ENCODE results near the gene ZIC1.

The ZIC1 gene

DNA sequence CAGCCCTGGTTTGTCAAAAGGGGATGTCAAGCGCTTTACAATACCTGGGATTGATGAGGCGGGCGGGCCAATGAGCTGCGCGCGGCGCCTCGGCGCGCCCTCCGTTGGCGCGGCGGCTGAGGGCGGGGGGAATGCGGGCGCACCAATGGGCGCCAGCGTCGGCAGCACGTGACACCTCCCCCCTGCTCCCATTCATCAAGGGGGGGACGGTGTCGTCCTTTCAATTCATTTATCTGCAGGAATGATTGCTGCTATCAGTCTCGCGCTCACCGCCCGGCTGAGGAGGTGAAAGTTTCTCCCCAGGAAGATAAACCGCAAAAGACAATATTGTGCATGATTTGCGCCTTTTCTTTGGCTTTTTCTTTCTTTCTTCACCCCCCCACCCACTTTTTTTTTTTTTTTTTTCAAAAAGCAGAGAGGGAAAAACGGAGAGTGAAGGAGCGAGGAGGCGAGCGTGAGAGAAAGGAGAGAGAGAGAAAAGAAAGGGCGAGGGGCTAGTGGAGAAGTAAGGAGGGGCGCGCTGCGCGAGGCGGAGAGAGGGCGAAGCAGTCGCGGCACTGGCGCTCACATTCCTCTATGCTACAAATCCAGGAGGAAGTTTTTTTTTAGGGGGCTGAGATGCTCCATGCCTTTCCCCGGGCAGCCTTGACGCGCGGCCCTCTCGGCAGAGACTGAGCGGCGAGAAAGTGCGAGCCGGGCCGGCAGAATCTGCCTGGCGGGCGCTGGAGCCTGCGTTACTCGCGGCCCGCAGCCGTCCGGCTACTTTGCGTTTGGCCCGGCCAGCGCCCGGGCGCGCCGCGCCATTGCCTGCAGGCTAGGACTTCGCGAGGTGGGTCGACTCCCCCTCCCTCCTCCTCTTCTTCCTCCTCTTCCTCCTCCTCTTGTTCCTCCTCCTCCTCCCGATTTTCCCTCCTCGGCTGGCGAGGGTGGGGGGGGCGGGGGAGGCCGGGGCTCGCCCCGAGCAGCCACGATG lies at the start of gene ZIC1:
ZIC1 (plus strand) TSS at position 223 of the 973 bp plus-strand sequence; CDS start at position 971, 748 bp downstream.
- no peak for DNase-seq (ENCODE audit: low read depth in 2 of 2)

DNA sequence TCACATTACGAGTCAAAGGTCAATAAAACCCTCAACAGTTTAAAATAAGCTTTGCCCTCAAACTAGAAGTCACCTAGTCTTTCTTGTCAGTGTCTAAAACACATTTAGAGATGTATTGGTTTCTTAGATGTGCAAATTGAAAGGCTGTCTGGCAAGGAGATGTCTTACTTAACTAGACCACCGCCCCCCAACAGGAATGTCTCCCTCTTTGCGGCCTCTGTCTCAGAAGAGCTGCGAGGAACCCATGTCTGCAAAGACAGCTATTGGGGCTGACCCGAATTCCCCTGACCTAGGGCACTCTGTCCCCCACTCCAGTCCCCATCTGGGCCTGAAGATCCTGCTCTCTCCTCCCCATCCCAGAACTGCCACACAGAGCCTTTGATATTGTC lies 49.1 kb upstream of the ZIC1 start:
- no peak for DNase-seq (ENCODE audit: low read depth in 2 of 2)

DNA sequence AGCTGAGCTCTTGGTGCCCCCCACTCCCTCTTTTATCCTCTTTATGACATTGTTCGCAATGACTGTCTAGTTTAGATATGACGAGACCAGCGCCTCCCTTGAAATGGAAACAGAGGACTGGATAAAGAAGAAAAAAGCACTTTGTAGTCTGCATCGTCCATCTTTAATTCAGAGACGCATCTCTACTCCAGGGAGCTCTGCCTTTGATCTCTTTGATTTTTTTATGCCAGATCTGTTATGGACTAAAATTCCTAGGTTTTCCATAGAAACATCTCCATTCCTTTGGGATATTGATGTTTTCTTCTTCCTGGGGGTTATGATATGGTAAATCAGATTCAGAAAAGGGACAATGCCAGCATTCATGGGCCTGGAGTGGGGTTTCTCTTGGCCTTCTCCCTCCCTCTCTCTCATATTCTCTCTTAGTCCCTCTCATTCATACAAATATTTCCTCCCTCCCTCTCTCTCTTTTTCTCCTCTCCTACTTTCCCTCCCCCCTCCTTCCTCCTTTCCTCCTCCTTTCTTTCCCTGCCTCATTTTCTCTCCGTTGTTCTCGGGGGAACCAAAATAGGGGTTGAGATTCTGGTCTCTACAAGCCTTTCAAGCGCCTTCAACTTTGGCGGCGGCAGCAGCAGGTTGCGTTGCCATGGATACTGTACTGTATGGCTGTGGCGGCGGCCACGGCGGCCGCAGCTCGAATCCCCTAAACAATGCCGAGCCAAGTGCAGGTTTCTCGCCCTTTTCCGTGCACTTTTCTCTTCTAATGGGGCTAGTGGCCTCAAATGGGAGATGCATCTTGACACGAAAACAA lies 48.3 kb upstream of the ZIC1 start:
- DNase-seq (ENCODE audit: low read depth in 2 of 2) = no peak

DNA sequence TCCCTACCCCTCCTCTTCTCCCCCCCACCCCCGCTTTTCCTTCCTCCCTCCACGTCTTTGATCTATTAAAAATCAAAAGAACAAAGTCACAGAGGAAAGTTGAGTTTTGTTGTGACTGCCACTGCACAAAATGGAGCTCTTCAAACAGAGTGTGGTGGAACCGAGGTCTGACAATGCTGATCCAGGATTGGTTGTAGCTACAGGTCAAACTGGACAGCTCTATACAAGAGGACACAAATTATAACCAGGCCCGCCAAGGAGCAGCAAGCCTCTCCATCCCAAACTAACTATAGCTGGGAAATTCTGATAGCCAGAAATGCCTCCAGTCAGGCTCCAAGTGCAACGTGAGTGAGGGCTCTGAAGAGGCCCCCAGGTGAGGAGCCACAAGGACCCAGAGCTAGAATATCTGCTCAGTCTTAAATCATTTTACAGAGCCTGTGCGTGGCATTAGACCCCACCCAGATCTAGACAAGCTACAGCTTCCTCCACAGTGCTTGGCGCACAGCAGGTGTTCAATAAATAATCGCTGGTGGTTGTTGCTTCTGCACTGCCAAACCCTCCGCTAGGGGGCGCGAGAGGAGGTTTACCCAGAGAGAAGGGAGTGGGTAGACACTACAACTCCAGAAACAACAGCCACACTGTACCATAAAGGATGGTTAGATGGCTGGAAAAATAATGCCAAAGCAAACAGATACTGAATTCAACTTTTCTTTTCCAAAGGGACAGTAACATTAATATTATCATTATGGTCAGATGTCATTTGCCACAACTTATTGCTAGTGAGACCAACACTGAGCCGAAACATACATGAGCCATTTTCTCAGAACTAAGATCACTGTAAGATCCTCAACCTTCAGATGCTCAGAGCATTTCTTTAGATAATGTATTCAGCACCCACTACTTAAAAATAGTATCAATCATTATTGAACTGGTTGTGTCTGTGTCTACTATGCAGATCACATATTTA lies 47.4 kb upstream of the ZIC1 start:
- no peak for DNase-seq (ENCODE audit: low read depth in 2 of 2)

DNA sequence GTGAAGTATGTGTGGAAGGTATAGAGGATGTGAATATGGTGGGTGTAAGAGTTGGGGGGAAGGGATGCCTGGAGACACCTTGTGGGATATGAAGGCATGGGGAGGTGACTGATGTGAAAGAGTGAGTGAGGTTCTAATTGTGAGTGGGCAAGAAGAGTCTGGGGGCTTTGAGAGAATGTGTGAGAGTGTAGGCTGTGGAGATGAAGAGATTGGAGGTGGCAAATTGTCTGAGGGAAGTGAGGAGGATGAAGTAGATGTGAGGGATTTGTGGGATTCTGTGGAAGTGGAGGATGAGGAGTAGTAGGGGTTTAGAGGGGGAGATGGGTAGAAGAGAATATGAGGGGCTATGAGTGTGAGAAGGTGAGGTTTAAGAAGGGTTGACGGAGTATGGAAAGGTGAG lies 44.4 kb upstream of the ZIC1 start:
- no peak for DNase-seq (ENCODE audit: low read depth in 2 of 2)

DNA sequence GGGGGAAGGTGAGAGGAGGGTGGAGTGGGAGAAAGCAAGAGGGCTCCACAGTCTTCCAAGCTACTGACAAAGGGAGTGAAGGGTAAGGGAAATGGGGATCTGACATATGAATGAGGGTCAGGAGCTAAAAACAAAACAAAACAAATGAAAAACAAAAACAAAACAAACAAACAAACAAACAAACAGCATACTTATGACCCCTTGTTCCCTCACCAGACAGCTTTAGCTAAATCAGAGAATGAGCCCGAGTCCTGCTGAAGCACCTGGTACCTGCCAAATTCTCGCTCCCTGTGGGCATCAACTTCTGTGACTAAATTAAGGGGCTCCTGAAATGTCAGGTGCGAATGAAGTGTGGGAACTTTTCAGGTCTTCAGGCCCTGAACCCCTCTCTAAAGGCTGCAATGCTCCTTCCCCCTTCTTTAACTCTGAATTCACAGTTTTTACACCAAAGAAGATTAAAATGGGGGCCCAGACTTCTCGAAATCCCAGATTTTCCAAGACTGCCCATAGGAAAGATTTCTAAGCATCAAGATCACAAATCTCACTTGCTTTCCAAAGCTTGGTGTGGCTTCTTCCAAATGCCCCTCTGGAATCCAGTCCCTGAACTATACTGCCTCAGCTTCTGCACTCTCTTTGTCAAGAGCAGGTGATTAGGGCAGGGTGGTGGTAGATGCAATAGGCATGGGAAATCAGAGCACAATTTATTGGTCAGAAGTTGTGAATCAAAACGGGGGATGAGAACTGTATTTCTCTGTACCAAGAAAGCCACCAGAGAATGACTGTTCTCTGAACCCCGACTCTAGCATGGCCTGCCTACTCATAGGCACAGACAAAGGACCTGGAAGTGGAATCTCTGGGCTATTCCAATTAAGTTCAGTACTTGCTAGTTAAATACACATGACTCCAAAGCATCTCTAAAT lies 43.7 kb upstream of the ZIC1 start:
- no peak for DNase-seq (ENCODE audit: low read depth in 2 of 2)

DNA sequence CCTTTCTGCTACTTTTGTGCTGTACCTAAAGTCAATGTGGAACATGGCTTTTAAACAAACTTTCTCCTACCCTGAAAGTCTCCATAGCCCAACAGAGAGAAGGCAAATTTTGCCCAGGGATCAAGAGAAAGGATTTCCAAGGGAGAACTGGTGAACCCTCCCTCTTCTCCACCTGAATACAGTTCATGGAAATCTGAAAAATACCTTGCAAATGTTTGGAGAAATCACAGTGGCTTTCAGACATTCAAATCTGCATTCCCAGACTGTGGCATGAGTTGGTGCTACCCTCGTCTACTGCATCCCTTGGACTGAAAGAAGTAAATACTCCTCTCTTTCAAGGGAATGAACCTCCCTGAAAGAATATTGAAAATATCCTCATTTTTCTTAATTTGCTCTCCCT lies 41.5 kb upstream of the ZIC1 start:
- DNase-seq (ENCODE audit: low read depth in 2 of 2) = no peak

DNA sequence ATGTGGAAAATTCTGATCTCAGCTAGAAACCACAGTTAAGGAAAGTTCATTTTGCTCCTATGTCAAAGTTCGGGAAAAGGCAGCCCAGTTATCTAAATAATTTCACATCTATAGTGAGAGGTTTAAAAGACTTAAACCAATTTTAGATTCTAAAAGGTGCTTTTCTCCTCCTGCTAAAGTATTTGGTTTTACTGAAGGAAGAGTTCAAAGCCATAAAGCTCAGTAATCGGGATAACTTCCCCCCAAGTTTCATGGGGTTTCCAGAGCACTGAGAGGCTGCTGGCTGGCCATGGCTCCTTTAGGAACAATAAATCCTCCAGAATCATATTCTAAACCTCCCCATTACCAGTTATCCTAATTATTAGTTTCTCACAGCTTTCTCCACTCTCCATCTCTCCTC lies 41.0 kb upstream of the ZIC1 start:
- DNase-seq (ENCODE audit: low read depth in 2 of 2) = no peak

DNA sequence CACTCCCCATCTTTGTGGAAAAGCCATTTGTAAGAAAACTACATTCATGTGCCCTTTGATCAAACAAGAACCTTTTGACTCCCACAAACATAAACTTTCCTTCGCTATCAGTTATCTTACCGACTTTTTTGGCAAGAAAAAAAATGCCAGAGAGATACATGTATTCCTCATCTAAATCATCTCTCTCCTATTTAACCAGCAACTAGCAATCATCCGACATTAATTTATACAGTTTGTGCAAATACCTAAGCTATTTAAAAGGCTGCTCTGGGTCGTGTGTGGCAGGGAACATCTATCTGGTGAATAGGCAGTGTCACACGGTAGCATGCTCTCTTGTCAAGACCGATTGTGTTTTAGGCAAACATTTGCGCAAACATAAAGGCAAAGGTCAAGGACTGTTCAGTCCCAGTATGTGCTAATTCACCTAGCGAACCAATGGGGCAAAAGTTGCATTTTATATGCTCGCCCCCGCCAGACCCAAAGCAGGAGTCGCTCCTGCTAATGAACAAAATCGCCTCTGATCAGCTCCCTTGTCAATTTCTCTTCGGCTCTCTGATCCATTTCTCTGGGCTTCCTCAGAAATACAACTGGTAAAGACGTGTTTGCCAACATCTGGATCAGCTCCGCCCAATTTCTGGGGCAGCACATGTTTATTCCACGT lies 40.5 kb upstream of the ZIC1 start:
- no peak for DNase-seq (ENCODE audit: low read depth in 2 of 2)

DNA sequence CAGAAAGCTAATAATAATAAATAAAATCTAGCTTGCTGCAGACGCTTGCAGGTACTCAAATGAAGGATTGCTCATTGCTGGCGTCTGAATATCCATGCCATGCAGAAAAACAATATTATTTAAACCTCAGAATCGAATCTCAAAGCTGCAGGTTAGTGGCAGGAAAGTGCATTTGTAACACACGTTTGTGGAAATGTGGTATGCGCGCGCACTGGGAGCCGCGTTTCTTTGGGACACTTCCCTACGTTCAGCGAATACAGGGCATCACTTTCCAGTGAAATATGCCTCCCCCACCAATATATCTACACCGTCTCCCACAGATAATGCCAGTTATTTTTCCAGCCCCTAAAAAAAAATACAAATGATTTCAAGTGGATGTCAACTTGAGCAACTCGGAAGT lies 39.9 kb upstream of the ZIC1 start:
- DNase-seq (ENCODE audit: low read depth in 2 of 2) = no peak

DNA sequence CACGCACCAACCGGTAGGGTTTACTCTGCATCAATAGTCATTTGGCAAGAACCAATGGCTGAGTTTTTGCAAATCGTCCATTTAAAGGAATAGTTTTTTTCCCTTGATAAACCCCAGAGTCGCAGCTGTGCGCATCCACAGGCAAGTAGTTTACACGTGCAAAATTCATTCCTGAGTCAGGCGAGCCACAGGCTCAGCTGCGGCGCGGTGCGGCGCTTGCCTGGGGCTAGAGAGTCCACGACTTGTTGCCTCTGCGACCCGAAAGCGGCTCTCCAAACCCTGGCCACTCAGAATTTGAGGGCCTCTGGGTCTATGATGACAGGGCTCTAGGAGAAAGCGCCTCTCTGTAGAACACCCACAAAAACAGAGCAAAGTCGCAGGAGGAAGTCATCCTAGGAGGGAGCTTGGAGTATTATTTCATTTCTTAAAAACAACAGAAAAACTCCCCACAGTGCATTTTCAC lies 39.5 kb upstream of the ZIC1 start:
- no peak for DNase-seq (ENCODE audit: low read depth in 2 of 2)

DNA sequence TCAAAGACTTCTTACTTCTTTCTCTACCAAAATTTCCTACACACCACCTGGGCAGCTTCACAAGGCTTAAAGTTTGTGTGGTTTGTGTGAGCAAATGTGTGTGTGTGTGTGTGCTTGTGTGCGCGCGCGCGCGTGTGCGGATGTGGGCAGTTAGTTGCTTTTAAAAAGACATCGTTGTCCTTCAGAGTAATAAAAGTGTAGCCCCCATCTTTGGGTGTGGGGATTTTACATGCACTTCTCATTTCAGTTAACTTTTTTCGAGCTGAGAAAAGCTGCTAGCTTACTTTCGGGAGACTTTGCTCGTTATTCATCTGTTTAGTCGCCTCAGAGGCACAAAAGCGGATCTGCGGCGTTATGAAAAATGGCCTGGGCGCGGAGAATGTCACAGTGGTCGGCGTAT lies 38.8 kb upstream of the ZIC1 start:
- DNase-seq (ENCODE audit: low read depth in 2 of 2) = no peak

DNA sequence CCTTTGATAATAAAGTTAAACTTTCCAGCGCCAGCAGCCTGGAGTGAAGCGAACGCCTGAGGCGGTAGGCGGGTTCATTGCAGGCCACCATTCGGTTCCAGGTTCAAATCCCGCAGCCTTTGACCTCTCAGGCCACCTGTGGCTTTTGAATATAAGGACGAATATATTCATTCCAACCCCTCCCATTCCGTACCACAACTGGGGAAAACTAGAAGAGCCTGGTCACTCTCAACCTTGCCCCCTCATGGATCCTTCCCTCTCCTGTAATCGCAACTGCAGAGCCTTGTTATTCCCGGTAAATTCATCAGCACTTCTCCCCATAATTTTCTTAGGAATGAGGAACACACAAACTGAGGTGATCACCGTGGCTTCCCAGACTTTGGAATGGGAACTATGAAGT lies 38.0 kb upstream of the ZIC1 start:
- no peak for DNase-seq (ENCODE audit: low read depth in 2 of 2)

DNA sequence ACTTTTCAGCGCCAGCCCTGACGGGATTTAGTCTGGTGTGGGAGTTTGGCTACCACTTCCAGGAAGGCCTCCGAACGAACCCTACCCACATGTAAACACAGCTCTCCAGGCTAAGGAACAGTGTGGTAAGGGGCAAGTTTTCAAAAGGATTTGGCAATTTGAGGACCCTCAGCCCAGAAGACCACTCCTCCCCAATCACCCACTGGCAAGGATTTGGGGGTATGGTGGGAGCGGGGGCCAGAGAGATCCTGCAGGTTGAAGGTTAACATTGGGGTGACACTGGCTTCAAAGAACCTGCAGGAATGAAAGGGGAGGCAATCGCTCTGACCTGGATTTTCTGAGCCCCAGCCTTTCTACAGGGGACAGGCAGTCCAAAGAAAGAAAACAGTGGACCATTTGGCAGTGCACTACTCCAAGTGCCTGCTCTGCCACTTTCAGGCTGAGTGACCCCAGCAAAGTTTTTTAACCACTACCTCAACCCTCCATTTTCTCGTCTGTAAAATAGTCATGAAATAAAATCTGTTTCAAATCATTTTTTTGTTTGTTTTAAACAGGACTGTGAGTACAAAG lies 37.3 kb upstream of the ZIC1 start:
- no peak for DNase-seq (ENCODE audit: low read depth in 2 of 2)

DNA sequence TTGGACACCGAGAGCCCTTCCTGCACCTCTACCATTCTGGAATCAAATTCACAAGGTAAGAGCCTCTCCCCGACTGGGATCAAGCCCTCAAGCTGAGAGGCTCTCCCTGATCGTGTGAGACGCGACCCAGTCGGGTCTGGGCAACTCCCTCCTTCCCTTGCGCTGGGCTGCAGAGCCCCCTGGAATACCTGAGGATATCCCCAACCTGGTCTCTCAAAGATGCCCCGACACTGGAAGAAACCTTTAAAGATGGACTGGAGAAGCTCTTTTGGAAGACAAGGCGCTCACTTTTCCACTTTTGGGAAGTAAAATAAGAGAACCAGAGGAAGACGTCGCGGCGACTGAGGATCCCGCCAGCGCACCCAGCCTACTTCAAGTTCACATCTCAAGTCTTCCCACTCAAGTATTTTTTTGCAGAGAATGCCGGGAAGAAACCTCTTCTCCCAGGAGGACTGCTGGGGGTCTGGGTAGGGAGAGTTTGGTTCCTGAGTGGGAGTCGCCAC lies 36.6 kb upstream of the ZIC1 start:
- no peak for DNase-seq (ENCODE audit: low read depth in 2 of 2)

DNA sequence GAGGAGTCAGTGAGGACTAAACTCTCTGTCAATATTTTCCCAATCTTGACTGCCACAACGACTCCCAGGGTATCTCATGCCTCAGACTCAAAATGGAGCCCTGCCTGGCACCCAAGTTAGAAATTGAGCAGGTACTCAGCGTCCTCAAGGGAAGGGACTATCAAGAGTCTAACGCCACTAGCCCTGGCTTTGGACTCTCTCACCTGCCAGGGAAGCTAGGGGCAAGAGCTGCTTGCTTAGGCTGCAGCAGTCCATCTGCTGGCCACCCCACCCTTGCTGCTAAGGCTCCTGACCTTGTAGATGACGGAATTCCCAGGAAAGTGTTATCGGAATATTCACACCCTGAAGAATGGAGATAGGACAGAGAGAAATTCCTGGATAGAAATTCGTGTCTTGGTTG lies 35.9 kb upstream of the ZIC1 start:
- DNase-seq (ENCODE audit: low read depth in 2 of 2) = no peak

DNA sequence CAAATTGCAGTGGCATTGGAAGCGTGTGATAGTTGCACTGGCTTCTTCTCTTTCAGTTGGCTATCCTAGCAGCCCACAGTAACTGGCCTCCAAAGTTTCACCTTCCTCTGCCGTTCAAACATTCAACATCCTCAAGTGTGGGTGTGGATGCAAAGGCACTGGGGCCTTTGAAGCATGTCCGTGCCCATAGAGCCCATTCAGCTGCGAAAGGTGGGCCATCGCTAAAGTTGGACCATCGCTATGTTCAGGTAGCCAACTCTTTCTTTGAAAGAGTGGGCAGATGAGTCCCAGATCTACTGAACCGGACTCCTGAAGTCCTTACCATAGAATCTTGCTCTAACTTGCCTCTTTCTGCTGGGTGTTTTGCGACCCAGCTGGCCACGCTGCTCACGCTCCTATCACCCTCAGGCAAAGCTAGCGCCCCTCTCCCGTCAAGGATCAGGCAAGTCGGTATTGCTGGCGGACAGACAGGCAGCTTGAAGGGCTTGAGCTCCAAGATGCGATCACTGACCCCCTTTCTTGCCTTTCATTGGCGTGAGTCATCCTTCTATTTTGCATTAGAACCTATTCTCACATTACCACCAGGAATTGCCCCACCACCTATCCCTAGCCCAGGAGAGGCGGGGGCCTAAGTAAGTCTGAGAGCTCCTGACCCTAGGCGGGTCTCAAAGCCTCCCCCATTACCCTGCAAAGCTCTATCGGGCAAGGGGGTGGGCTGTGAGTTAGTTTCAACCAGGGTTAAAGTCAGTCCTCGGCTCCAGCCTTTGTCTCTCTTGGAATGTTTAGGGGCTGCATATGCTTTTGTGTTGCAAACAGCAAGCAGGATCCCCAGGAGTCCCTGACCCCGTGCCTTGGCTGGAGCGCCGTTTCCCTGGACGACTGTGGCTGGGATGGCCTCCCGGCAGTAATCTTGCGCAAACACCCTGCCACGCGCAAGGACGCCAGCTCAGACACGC lies 31.5 kb upstream of the ZIC1 start:
- no peak for DNase-seq (ENCODE audit: low read depth in 2 of 2)

DNA sequence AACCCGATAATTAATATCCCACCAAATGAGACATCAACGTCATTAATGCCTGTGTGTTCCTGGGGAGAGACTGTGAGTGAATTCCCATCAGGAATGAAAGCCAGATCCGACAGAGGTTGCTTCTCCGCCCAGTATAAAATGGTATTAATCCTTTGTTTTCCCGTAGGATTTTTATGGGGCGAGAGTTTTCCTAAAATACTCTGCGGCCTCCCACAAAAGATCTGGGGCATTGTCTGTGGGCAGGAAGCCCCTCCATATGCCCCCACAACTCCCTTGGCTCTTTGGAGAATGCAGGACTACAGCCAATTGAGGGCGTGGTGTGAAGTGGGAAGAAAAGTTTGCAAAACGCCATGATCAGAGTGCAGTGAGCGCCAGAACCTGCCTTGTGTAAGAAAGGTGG lies 29.5 kb upstream of the ZIC1 start:
- DNase-seq (ENCODE audit: low read depth in 2 of 2) = no peak

All from stimulated activated CD8-positive, alpha-beta memory T cell treated with anti-CD3 and anti-CD28 coated beads, Interleukin-7, amount 100 ng/mL, for 1 hour (primary cell).